ENCODE data around the gene PRIM1.

GRCh38 chr12:56778756-56779155, 26.6 kb upstream of the PRIM1 start:
- no peak for TF ChIP-seq YY1 (IDR thresholded peaks at IDR 0.05; ENCODE audit: insufficient read depth, insufficient read length)
- TF ChIP-seq ZNF274 (IDR thresholded peaks at IDR 0.05; ENCODE audit: low read depth, low read length) = no peak
- no peak for TF ChIP-seq SUZ12 (IDR thresholded peaks at IDR 0.05; ENCODE audit: extremely low read depth, insufficient read depth, insufficient read length)
